Right lobe of liver (tissue), 6 donors: ENCODE results near the gene CCND3. TPM values are rescaled to one million over a fixed set of nuclear protein-coding genes. Genes with fewer than 3 reads are reported as not detected.

ENCODE experiments used
- ATAC-seq, 4 donors: fragments of 200-7000 bp; cut with Tn5 transposase; one replicate each; pipeline ENCODE4 v1.9.1; 2020; ENCODE audit warnings: mild to moderate bottlenecking in 4 of 4, moderate library complexity in 4 of 4
- DNase-seq, 3 donors: peaks; one replicate each; pipeline ENCODE4 v3.0.0-alpha.2; 2020
- H3K27ac ChIP-seq, 3 donors: fragments of 200-600 bp; one replicate each; pipeline ENCODE4 v1.8.0; 2022
- H3K27me3 ChIP-seq, 2 donors: fragments of 200-600 bp; one replicate each; pipeline ENCODE4 v1.8.0; 2022
- H3K36me3 ChIP-seq, 4 donors: fragments of 200-600 bp; sonication (generic) in 1 of 4; one replicate each; pipeline versions ENCODE4 v1.5.1 to v1.8.0; 2017 to 2022; ENCODE audit warnings: control low read depth in 1 of 4
- H3K4me1 ChIP-seq, 4 donors: fragments of 200-600 bp; sonication (generic) in 1 of 4; one replicate each; pipeline versions ENCODE4 v1.5.1 to v1.8.0; 2017 to 2022; ENCODE audit warnings: control low read depth in 1 of 4
- H3K4me3 ChIP-seq, 3 donors: fragments of 200-600 bp; one replicate each; pipeline ENCODE4 v1.8.0; 2022
- H3K9me3 ChIP-seq, 4 donors: fragments of 200-600 bp; sonication (generic) in 1 of 4; one replicate each; pipeline versions ENCODE4 v1.5.1 to v1.8.0; 2017 to 2022; ENCODE audit warnings: control low read depth in 1 of 4
- CTCF ChIP-seq, 4 donors: fragments of 200-600 bp in 3 of 4; fragments of 450-650 bp in 1 of 4; IDR thresholded peaks; one replicate each; pipeline versions ENCODE4 v1.5.1 to v1.8.0; 2016 to 2022; ENCODE audit warnings: antibody characterized with exemption in 4 of 4, mild to moderate bottlenecking in 2 of 4
- POLR2A ChIP-seq: fragments of 450-650 bp; IDR thresholded peaks from one replicate; pipeline ENCODE4 v1.6.1; 2017; ENCODE audit warnings: antibody characterized with exemption, mild to moderate bottlenecking
- WGBS: methylation state at CpG from one replicate; pipeline ENCODE4 v1.1.6; 2018; ENCODE audit warnings: low coverage, low lambda C conversion rate; ENCODE audit not compliant: insufficient coverage; ENCODE audit errors: missing lambda C conversion rate; 5-methylcytosine and 5-hydroxymethylcytosine counted together
- intact Hi-C, 2 donors: fragments of 100-400 bp; cut with DNase I; formaldehyde crosslinking; loops; one replicate each; pipeline versions ENCODE4 v1.11.2 to v1.14.1; 2022
- total RNA-seq, 6 experiments: library from RNA; depleted of rRNA in 2 of 6; stranded (reverse); fragments of >200 nt in 2 of 6; fragmentation: NEBNext Ultra II Directional in 3 of 6; extraction: Animal tissue kit (Norgen Biotek cat#: 25700) in 3 of 6; gene quantifications; one replicate each; pipeline versions ENCODE4 v1.1.0 to v1.2.4, GENCODE V29; 2016 to 2023
- donor health status: DM: no; HTN: yes; CAD: no.
- donor health status: DM: no; HTN: no; CAD: no.
- donor health status: DM: no; HTN: no; CAD: no.
- donor health status: DM: no; HTN: yes; CAD: no.
- donor health status: DM: no; HTN: yes; CAD: no.

The CCND3 gene
- total RNA-seq, 6 experiments from 2014 or later, result 11.3 to 51.9 (median 14.2) TPM

GRCh38 chr6:41963371-41963770 is 21.8 kb upstream of the CCND3 start:
- no peaks in the 10 kb centered on the region for H3K9me3 ChIP-seq
- H3K4me1 ChIP-seq, result no peaks in the 10 kb centered on the region
- TF ChIP-seq POLR2A (no peak), CTCF (IDR thresholded peaks at IDR 0.05) (no peak)
- H3K27ac ChIP-seq, result no peak overlapping the region
- no peak overlapping the region for H3K4me3 ChIP-seq
- DNase-seq (no peak), ATAC-seq (no peak)
- intact Hi-C loops, result no loop called here
- no CpG with 5 or more reads among the region's 1 CpG for WGBS
- no peaks in the 10 kb centered on the region for H3K36me3 ChIP-seq
- no peaks in the 10 kb centered on the region for H3K27me3 ChIP-seq

- TF ChIP-seq CTCF (IDR thresholded peaks at IDR 0.05), result no peak
- no peak for TF ChIP-seq POLR2A
- DNase-seq (no peak), ATAC-seq (no peak)
- Histone ChIP-seq H3K4me1 (no peaks in the 10 kb centered on the region), H3K9me3 (no peaks in the 10 kb centered on the region), H3K36me3 (no peaks in the 10 kb centered on the region), H3K4me3 (no peak overlapping the region), H3K27me3 (no peaks in the 10 kb centered on the region), H3K27ac (no peak overlapping the region)
- intact Hi-C loops, result no loop called here
- WGBS, result 91% methylated on average over 4 of the region's 4 CpGs
Observed at GRCh38 chr6:41960028-41960427, 18.4 kb upstream of the CCND3 start.

- Histone ChIP-seq H3K4me3 (no peak overlapping the region), H3K36me3 (no peaks in the 10 kb centered on the region), H3K27me3 (no peaks in the 10 kb centered on the region), H3K9me3 (no peaks in the 10 kb centered on the region), H3K27ac (no peak overlapping the region), H3K4me1 (no peaks in the 10 kb centered on the region)
- ATAC-seq (no peak), DNase-seq (no peak)
- no peak for TF ChIP-seq POLR2A
- no peak for TF ChIP-seq CTCF (IDR thresholded peaks at IDR 0.05)
- intact Hi-C loops, result no loop called here
- WGBS, result 87% methylated on average over 6 of the region's 6 CpGs
Observed at GRCh38 chr6:41958022-41958856, 16.6 kb upstream of the CCND3 start.

- intact Hi-C loops, result no loop called here
- no peak for TF ChIP-seq POLR2A
- ATAC-seq (no peak), DNase-seq (no peak)
- Histone ChIP-seq H3K27me3 (no peaks in the 10 kb centered on the region), H3K4me3 (no peak overlapping the region), H3K9me3 (no peaks in the 10 kb centered on the region), H3K4me1 (no peaks in the 10 kb centered on the region), H3K36me3 (no peaks in the 10 kb centered on the region), H3K27ac (no peak overlapping the region)
- WGBS, result 75% methylated on average over 3 of the region's 4 CpGs
Observed at GRCh38 chr6:41957117-41957516, 15.5 kb upstream of the CCND3 start.

- no peak for TF ChIP-seq POLR2A
- no peak for TF ChIP-seq CTCF (IDR thresholded peaks at IDR 0.05)
- intact Hi-C loops, result no loop called here
- Histone ChIP-seq H3K4me1 (no peaks in the 10 kb centered on the region), H3K27me3 (no peaks in the 10 kb centered on the region), H3K27ac (no peak overlapping the region), H3K36me3 (no peaks in the 10 kb centered on the region), H3K4me3 (no peak overlapping the region), H3K9me3 (no peaks in the 10 kb centered on the region)
- no peak for DNase-seq
- WGBS, result 67% methylated on average over 2 of the region's 2 CpGs
- no peak for ATAC-seq
Observed at GRCh38 chr6:41955412-41955811, 13.8 kb upstream of the CCND3 start.
